Neural cell (in vitro differentiated cells): ENCODE results near the gene LHX4. TPM values are rescaled to one million over a fixed set of nuclear protein-coding genes. Genes with fewer than 3 reads are reported as not detected.

Experiments
- H2AFZ ChIP-seq: fragments of 200-600, 300-800 bp; sonication (generic), shearing (Covaris generic); 2 replicates; pipeline ENCODE4 v1.6.0; 2014; ENCODE audit warnings: low read depth, mild to moderate bottlenecking, antibody characterized with exemption, low read length, moderate library complexity
- H3F3A ChIP-seq: fragments of 200-600 bp; shearing (Covaris generic); 2 replicates; pipeline ENCODE4 v1.6.1; 2016; ENCODE audit warnings: mild to moderate bottlenecking, moderate library complexity, mixed read lengths, antibody characterized with exemption, low read length; ENCODE audit not compliant: insufficient read depth, poor library complexity, severe bottlenecking
- H3K27ac ChIP-seq: fragments of 200-600, 300-800 bp; sonication (generic), shearing (Covaris generic); 2 replicates; pipeline ENCODE4 v1.5.1; 2014; ENCODE audit warnings: mild to moderate bottlenecking, low read length, moderate library complexity
- H3K27me3 ChIP-seq: fragments of 300-800, 200-600 bp; sonication (generic), shearing (Covaris generic); 2 replicates; pipeline ENCODE4 v1.6.0; 2014; ENCODE audit warnings: mild to moderate bottlenecking, low read depth, low read length, moderate library complexity; ENCODE audit not compliant: insufficient read depth
- H3K36me3 ChIP-seq: fragments of 300-800, 200-600 bp; sonication (generic), shearing (Covaris generic); 2 replicates; pipeline ENCODE4 v1.5.1; 2014; ENCODE audit warnings: mild to moderate bottlenecking, antibody characterized with exemption, low read length, moderate library complexity; ENCODE audit not compliant: insufficient read depth
- H3K4me2 ChIP-seq: fragments of 300-800, 200-600 bp; sonication (generic), shearing (Covaris generic); 2 replicates; pipeline ENCODE4 v1.6.0; 2014; ENCODE audit warnings: mild to moderate bottlenecking, low read length
- H3K4me3 ChIP-seq: fragments of 300-800, 200-600 bp; sonication (generic), shearing (Covaris generic); 2 replicates; pipeline ENCODE4 v1.5.1; 2014; ENCODE audit warnings: mild to moderate bottlenecking, low read length, moderate library complexity
- H3K79me2 ChIP-seq: fragments of 200-600 bp; shearing (Covaris generic); replicated peaks from 2 replicates; pipeline ENCODE4 v1.6.0; 2014; ENCODE audit warnings: mild to moderate bottlenecking, low read length, moderate library complexity; ENCODE audit not compliant: insufficient read depth
- H3K9ac ChIP-seq: fragments of 300-800, 200-600 bp; sonication (generic), shearing (Covaris generic); 2 replicates; pipeline ENCODE4 v1.6.1; 2016; ENCODE audit warnings: mild to moderate bottlenecking, low read length, mixed read lengths
- H3K9me2 ChIP-seq: fragments of 200-600 bp; shearing (Covaris generic); 2 replicates; pipeline ENCODE4 v1.6.1; 2016; ENCODE audit warnings: mild to moderate bottlenecking, low read length, mixed read lengths; ENCODE audit not compliant: insufficient read depth
- H3K9me3 ChIP-seq: fragments of 200-600, 300-800 bp; sonication (generic), shearing (Covaris generic); 2 replicates; pipeline ENCODE4 v1.6.1; 2016; ENCODE audit warnings: mild to moderate bottlenecking, mixed run types, low read length, moderate library complexity, mixed read lengths
- H4K20me1 ChIP-seq: fragments of 200-600 bp; shearing (Covaris generic); 2 replicates; pipeline ENCODE4 v1.6.1; 2016; ENCODE audit warnings: mild to moderate bottlenecking, mixed run types; ENCODE audit not compliant: insufficient read depth
- EP300 ChIP-seq: fragments of 450-650 bp; conservative IDR thresholded peaks from 2 replicates; pipeline ENCODE4 v1.6.1; 2014; ENCODE audit warnings: antibody characterized with exemption, mild to moderate bottlenecking, moderate library complexity; ENCODE audit not compliant: poor library complexity, severe bottlenecking
- EZH2 ChIP-seq: fragments of 200-600, 300-800 bp; shearing (Covaris generic), sonication (generic); IDR thresholded peaks from 2 replicates; pipeline ENCODE4 v1.6.1; 2014; ENCODE audit warnings: antibody characterized with exemption, low read length, borderline replicate concordance, mild to moderate bottlenecking; ENCODE audit not compliant: insufficient read depth, poor library complexity, severe bottlenecking
- MXI1 ChIP-seq: fragments of 450-650 bp; conservative IDR thresholded peaks from 2 replicates; pipeline ENCODE4 v1.6.1; 2014; ENCODE audit warnings: antibody characterized with exemption, mild to moderate bottlenecking; ENCODE audit not compliant: poor library complexity, severe bottlenecking
- POLR2AphosphoS5 ChIP-seq: IDR thresholded peaks from 2 replicates; pipeline ENCODE4 v1.6.1; 2012
- RAD21 ChIP-seq: fragments of 450-650 bp; conservative IDR thresholded peaks from 2 replicates; pipeline ENCODE4 v1.6.1; 2014; ENCODE audit warnings: antibody characterized with exemption, mild to moderate bottlenecking, moderate library complexity
- SMC3 ChIP-seq: fragments of 450-650 bp; conservative IDR thresholded peaks from 2 replicates; pipeline ENCODE4 v1.6.1; 2014; ENCODE audit warnings: antibody characterized with exemption, mild to moderate bottlenecking, moderate library complexity; ENCODE audit not compliant: poor library complexity
- TAF1 ChIP-seq: IDR thresholded peaks from 2 replicates; pipeline ENCODE4 v1.6.1; 2012; ENCODE audit warnings: low read depth
- polyA plus RNA-seq: library from polyadenylated mRNA; depleted of rRNA; stranded (reverse); fragments of >200 nt; gene quantifications from 2 replicates; pipeline ENCODE4 v1.2.3, GENCODE V29; 2014
- TF ChIP-seq, protein P1 (sequence below): IDR thresholded peaks from 2 replicates; pipeline ENCODE4 v1.6.1; 2012; ENCODE audit warnings: borderline replicate concordance
- TF ChIP-seq, protein P2 (sequence below): fragments of 450-650 bp; IDR thresholded peaks from 2 replicates; pipeline ENCODE4 v1.5.1; 2014; ENCODE audit warnings: antibody characterized with exemption, mild to moderate bottlenecking, moderate library complexity; ENCODE audit not compliant: poor library complexity, severe bottlenecking

Gene LHX4
- polyA plus RNA-seq, 1 donor from 2014 or later: not detected

DNA sequence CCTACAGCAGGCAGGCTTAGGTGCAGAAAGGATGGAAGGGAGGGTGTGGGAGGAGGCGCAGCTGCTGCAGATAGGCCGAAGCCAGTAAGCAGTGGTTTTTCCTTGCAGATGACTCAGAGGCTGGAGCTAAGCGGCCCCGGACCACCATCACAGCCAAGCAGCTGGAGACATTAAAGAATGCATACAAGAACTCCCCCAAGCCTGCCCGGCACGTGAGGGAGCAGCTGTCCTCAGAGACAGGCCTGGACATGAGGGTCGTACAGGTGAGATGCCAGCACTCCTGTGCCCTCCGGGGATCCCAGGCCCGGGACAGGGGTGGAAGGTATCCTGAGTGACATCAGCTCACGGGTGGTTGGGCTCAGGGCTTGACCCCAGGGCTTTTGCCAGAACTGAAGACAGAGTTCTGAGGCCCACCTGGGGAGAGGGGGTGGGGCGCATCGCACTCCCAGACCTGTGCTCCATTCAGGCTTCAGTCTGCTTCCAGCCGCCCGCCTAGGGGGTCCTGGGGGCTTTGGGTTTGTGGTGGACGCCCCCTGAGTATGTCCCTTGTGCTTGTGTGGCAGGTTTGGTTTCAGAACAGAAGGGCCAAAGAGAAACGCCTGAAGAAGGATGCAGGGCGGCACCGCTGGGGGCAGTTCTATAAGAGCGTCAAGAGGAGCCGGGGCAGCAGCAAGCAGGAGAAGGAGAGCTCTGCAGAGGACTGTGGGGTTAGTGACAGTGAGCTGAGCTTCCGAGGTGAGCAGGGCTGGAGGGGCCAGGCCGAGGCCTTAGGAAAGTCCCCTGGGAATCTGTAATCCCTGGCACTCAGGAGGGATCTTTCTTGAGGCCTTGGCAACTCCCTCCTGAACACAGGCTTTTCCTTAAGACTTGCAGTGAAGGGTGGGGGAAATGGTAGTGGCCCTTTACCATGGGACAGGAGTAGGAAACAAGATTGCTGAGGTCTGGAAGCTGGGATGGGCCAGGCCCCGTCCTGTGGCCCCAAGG is 41.5 kb downstream of the LHX4 start (continued):
- TF ChIP-seq, protein P1, sequence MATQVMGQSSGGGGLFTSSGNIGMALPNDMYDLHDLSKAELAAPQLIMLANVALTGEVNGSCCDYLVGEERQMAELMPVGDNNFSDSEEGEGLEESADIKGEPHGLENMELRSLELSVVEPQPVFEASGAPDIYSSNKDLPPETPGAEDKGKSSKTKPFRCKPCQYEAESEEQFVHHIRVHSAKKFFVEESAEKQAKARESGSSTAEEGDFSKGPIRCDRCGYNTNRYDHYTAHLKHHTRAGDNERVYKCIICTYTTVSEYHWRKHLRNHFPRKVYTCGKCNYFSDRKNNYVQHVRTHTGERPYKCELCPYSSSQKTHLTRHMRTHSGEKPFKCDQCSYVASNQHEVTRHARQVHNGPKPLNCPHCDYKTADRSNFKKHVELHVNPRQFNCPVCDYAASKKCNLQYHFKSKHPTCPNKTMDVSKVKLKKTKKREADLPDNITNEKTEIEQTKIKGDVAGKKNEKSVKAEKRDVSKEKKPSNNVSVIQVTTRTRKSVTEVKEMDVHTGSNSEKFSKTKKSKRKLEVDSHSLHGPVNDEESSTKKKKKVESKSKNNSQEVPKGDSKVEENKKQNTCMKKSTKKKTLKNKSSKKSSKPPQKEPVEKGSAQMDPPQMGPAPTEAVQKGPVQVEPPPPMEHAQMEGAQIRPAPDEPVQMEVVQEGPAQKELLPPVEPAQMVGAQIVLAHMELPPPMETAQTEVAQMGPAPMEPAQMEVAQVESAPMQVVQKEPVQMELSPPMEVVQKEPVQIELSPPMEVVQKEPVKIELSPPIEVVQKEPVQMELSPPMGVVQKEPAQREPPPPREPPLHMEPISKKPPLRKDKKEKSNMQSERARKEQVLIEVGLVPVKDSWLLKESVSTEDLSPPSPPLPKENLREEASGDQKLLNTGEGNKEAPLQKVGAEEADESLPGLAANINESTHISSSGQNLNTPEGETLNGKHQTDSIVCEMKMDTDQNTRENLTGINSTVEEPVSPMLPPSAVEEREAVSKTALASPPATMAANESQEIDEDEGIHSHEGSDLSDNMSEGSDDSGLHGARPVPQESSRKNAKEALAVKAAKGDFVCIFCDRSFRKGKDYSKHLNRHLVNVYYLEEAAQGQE: no peak
- TF ChIP-seq TAF1: no peak

DNA sequence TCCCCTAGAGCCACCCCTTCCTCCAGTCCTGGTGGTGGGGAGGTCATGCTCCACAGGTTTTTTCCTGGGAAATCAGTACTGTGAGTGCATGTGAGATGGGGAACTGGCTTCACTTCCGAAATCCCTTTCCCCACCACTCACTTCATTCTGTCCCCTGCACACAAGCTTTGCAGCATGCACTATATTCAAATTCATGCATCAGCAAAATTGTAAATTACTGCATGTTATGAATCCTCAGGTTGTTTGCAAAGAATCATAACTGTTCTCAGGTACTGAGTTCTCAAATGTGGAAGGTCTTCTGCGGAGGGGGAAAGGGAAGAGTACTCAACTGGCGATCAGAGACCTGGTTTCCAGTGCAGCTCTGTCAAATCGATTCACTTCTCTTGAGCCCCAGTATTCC is 42.3 kb downstream of the LHX4 start:
- H3F3A ChIP-seq: no peaks in the 10 kb centered on the region
- H3K79me2 ChIP-seq: no peaks in the 10 kb centered on the region
- no peaks in the 10 kb centered on the region for H3K9me2 ChIP-seq
- no peak overlapping the region for H3K4me3 ChIP-seq
- no peak overlapping the region for H3K4me2 ChIP-seq
- no peaks in the 10 kb centered on the region for H3K9me3 ChIP-seq
- H3K9ac ChIP-seq: no peak overlapping the region
- H3K36me3 ChIP-seq: no peaks in the 10 kb centered on the region
- H4K20me1 ChIP-seq: no peaks in the 10 kb centered on the region
- H3K27ac ChIP-seq: no peak overlapping the region
- H3K27me3 ChIP-seq: no peaks in the 10 kb centered on the region
- TF ChIP-seq, protein P1: no peak
- no peak overlapping the region for H2AFZ ChIP-seq

DNA sequence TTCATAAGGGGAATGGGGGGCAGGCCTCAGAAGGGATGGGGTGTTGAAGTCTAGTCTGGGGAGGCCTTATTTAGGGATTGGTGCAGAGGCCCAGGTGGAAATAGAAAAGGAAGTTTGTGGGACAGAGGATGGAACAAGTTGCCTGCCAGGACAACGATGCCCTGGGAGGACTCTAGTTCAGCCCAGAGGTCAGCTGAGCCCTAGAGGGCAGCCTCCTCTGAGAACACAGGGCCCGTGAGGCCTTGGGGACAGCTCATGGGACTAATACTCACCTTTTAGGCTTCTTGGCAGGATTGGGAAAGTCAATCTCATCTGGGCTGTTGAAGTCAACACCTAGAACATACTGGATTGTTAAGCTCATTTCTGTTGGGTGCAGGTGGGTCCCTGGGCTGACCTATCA is 43.0 kb downstream of the LHX4 start:
- no peaks in the 10 kb centered on the region for H3F3A ChIP-seq
- no peaks in the 10 kb centered on the region for H3K27me3 ChIP-seq
- H3K4me3 ChIP-seq: no peak overlapping the region
- H3K9me3 ChIP-seq: no peaks in the 10 kb centered on the region
- H3K9me2 ChIP-seq: no peaks in the 10 kb centered on the region
- no peak overlapping the region for H3K9ac ChIP-seq
- no peaks in the 10 kb centered on the region for H3K36me3 ChIP-seq
- no peaks in the 10 kb centered on the region for H3K79me2 ChIP-seq
- H2AFZ ChIP-seq: no peak overlapping the region
- no peak for TF ChIP-seq POLR2AphosphoS5
- TF ChIP-seq RAD21: no peak
- TF ChIP-seq SMC3: no peak
- no peak for TF ChIP-seq TAF1
- TF ChIP-seq EZH2: no peak
- TF ChIP-seq, protein P1: no peak
- TF ChIP-seq, protein P2, sequence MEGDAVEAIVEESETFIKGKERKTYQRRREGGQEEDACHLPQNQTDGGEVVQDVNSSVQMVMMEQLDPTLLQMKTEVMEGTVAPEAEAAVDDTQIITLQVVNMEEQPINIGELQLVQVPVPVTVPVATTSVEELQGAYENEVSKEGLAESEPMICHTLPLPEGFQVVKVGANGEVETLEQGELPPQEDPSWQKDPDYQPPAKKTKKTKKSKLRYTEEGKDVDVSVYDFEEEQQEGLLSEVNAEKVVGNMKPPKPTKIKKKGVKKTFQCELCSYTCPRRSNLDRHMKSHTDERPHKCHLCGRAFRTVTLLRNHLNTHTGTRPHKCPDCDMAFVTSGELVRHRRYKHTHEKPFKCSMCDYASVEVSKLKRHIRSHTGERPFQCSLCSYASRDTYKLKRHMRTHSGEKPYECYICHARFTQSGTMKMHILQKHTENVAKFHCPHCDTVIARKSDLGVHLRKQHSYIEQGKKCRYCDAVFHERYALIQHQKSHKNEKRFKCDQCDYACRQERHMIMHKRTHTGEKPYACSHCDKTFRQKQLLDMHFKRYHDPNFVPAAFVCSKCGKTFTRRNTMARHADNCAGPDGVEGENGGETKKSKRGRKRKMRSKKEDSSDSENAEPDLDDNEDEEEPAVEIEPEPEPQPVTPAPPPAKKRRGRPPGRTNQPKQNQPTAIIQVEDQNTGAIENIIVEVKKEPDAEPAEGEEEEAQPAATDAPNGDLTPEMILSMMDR: no peak
- no peak for TF ChIP-seq MXI1
- TF ChIP-seq EP300: no peak
- no peak overlapping the region for H3K27ac ChIP-seq
- H4K20me1 ChIP-seq: no peaks in the 10 kb centered on the region
- no peak overlapping the region for H3K4me2 ChIP-seq
